GM21367 (cell line): Measurements from ENCODE around the gene NHERF1.

Experiments used
- ATAC-seq: cut with Tn5 transposase; IDR thresholded peaks from one replicate; pipeline ENCODE4 v1.9.1; 2021; ENCODE audit not compliant: unreplicated experiment

NHERF1 gene

GRCh38 chr17:74732042-74732867 is 16.2 kb upstream of the NHERF1 start:
- no peak for ATAC-seq

DNA sequence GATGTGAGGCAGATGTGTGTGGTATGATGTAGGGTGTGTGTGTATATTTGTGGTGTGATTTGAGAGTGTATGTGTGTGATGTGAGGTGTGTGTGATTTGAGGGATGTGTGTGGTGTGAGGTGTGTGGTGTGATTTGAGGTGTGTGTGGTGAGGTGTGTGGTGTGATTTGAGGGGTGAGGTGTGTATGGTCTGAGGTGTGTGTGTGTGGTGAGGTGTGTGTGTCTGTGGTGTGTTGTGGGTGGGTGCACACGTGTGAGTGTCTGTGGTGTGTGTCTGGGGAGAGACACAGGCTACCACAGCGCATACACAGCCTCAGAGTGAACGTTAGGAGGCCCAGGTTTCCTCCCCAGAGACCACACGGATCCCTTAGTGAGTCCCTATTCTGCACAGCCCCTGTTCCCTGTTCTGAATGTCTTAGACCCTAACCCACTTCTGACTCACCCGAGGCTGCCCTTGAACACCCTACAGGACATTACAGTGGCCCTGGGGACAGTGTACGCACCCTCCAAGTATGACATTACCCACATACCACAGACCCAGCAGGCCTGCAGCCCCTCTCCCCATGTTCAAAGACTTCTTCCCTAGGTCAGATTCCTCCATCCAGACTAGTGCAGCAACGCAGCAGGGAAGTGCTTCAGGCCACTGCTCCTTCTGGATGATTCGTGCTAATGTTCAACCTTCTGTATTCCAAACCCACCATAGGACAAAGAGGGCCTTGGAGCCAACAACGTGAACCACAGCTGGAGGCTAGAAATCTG is 14.9 kb upstream of the NHERF1 start:
- no peak for ATAC-seq

GRCh38 chr17:74734256-74734655 is 14.2 kb upstream of the NHERF1 start:
- ATAC-seq: no peak

DNA sequence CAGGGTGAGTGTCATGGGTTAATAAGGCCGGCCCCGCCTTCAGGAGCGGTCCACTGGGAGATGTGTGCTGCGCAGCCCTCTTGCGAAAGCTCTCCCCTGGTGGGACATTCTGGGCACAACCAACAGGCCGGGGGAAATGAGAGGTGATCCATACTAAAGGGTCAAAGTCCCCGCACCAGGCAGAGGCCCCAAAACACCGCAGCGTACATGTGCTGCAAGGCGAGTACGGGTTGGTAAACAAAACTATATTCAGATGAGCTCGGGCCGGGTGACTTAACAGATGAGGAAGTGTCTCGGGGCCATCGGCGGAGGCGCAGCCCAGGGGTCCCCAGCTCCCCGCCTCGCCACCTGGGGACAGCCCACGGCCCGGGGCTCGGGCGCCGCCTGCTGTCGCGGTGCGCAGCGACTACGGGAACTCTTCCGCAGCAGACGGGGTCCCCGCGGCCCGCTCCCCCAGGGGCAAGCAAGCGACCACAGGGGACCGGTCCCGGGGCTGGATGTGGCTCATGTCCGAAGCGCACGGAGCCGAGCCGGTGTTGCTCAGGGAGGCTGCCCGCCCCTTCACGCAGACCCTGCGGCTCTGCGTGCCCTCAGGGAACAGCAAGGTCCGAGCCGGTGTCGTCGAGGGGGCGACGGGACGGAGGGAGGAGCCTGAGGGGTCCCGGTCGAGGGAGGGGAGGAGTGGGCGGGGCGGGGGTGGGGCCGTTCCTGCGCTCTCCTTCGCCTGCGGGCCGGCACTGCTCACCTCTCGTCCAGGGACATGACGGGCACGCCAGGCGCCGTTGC is 11.7 kb upstream of the NHERF1 start, which contains the start of gene RAB37:
TSS of gene RAB37 (plus strand) at position 744 of the 786 bp plus-strand sequence. CDS start at position 761, 17 bp downstream.
- ATAC-seq: no peak

- ATAC-seq: no peak
Measured at GRCh38 chr17:74737299-74738050, 11.0 kb upstream of the NHERF1 start.

DNA sequence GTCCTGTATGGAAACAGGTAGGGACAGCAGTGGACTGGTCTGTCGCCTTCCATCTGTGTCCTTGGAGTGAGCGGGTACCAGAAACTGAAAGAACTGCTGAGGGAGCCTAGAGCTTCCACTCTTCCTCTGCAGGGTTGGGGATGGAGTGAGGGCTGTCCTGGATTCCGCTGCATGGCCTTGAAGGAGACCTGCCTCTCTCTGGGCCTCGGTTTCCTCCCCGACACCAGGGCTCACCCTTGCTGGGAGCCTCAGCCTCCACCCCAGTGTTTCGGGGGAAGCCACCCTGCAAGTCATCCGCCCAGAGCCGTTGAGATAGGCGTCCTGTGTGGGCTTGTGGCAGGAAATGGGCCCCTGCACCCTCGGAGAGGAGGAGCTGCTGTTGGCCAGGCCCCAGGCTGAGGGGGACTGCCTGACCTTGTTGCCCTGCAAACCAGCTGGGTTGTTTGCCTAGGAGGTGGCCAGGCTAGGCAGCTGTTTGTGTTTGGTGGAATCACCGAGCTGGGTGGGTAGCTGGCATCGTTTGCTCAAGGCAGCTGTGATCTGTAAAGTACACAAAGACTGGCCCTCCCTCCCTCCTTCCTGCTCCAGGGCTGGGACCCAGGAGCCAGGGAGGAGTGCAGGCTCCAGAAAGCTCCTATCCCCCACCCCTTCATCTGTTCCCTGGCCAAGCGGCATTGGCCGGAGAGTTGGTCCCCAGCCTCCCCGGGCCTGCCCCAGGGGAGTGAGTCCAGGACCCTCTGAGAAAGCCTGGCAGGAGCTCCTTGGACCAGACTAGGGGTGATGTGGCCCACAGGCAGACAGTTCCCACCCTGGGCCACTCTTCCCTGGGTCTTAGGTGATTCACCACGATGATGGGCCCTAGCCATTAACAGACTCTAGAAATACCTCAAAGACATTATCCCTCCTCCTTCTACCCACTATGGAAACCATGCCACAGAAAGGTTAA is 10.1 kb upstream of the NHERF1 start:
- ATAC-seq: peak; percentile 42

GRCh38 chr17:74739227-74739831 is 9.1 kb upstream of the NHERF1 start:
- no peak for ATAC-seq

GRCh38 chr17:74740173-74740572 is 8.3 kb upstream of the NHERF1 start:
- no peak for ATAC-seq

GRCh38 chr17:74740641-74741387 is 7.6 kb upstream of the NHERF1 start:
- no peak for ATAC-seq

GRCh38 chr17:74742153-74742515 is 6.3 kb upstream of the NHERF1 start:
- ATAC-seq: peak; percentile 37

DNA sequence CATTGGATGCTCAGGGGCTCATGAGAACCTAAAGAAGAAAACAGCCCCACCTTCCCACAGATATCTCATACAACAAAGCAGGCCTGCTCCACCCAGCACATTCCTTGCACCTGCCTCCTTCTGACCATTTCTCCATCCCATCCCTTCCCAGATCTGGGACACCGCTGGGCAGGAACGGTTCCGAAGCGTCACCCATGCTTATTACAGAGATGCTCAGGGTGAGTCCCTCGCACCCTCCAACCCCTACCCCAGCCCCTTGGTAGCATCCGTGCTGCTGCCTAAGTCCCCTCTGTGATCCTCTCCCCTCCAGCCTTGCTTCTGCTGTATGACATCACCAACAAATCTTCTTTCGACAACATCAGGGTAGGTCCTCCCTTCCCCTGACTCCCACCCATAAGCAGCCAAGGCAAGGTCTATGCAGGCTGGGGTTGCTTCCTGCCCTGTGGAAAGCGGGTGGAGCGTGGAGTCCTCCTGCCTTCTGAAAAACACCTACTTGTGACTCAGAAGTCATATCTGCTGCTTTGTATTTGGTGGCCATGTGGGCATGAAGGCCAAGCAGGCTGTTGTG is 5.4 kb upstream of the NHERF1 start:
- ATAC-seq: no peak

GRCh38 chr17:74743755-74744154 is 4.7 kb upstream of the NHERF1 start:
- no peak for ATAC-seq

DNA sequence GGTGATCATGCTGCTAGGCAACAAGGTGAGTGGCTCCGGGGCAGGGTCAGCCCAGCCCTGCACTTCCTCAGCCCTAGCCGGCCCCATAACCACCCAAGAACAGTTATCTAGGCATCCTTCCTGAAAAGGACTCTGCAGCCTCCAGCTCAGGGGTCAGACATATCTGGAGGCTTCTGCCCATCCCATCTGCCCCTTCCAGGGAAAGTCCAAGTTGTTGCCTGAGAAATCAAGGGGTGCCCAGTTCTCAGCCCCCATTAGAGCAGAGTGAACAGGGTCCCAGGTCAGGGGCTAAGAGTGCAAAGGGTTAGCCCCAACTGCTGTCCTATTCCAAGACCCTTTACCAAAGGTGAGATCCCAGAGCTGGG is 4.1 kb upstream of the NHERF1 start:
- ATAC-seq: no peak

DNA sequence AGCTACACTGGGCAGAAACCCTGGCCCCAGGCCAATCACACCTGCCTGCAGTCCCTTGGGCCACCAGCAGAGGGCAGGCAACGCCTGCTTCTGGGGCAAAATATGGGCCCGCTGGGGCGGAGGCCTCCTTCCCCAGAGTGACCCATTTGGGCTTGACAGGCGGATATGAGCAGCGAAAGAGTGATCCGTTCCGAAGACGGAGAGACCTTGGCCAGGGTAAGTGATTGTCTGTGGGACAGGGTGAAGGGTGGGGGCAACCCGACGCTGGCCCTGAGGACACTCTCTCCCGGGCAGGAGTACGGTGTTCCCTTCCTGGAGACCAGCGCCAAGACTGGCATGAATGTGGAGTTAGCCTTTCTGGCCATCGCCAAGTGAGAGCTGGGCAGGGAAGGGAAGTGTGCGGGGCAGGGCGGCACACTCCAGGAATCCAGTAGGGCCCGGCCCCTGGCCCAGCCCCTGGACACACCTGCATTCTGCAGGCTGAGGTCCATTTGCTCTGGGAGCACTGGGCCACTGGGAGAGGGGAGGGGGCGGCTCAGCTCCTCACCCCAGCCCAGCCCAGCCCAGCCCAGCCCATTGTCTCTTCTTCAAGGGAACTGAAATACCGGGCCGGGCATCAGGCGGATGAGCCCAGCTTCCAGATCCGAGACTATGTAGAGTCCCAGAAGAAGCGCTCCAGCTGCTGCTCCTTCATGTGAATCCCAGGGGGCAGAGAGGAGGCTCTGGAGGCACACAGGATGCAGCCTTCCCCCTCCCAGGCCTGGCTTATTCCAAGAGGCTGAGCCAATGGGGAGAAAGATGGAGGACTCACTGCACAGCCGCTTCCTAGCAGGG is 3.5 kb upstream of the NHERF1 start:
- no peak for ATAC-seq

DNA sequence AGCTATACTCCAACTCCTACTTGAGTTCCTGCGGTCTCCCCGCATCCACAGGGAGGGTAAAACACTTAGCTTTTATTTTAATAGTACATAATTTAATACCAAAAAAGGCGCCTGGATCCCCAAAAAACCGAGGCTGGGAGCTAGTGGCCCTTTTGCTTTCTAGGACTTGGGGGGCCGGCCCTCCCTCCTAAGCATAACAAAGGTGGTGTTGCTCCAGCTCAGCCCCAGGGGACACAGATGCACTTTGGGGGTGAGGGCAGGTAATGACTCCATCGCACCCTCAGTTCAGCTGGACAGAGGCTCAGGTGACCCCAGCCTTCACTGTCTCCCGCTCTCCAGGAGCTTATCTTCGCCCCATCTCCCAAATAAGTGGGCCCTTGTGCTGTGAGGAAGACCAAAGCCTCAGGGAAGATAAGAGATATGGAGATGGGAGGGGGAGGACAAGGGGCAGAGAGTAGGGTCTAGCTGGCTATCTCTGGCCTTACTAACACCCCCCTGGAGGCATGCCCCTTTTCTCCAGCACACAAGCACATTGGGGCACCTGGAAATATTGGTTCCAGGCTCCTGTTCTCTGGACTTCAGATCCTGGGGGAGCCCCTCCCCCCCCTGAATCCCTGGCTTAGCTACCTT is 2.8 kb upstream of the NHERF1 start:
- no peak for ATAC-seq

DNA sequence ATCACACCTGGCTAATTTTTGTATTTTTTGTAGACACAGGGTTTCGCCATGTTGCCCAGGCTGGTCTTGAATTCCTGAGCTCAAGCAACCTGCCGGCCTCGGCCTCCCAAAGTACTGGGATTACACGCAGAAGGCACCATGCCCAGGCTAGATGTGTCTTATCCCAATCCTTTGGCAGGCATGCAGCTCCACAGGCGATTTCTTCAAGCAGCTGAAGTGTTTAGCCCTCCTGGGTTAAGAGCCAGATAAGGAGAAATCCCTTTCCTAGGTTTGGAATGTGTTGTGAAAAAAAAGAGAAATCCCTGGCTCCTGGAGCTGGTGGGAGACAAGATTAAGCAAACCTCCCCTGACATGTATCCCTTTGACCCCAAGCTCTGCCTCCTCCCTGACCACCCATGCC is 2.1 kb upstream of the NHERF1 start:
- no peak for ATAC-seq

GRCh38 chr17:74746922-74747321 is 1.5 kb upstream of the NHERF1 start:
- no peak for ATAC-seq
